ENCODE data around the gene RFC3.
A peak's percentile ranks its signal among the peaks of the same experiment; 100 is the strongest.

Gene RFC3, protein sequence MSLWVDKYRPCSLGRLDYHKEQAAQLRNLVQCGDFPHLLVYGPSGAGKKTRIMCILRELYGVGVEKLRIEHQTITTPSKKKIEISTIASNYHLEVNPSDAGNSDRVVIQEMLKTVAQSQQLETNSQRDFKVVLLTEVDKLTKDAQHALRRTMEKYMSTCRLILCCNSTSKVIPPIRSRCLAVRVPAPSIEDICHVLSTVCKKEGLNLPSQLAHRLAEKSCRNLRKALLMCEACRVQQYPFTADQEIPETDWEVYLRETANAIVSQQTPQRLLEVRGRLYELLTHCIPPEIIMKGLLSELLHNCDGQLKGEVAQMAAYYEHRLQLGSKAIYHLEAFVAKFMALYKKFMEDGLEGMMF

DNA sequence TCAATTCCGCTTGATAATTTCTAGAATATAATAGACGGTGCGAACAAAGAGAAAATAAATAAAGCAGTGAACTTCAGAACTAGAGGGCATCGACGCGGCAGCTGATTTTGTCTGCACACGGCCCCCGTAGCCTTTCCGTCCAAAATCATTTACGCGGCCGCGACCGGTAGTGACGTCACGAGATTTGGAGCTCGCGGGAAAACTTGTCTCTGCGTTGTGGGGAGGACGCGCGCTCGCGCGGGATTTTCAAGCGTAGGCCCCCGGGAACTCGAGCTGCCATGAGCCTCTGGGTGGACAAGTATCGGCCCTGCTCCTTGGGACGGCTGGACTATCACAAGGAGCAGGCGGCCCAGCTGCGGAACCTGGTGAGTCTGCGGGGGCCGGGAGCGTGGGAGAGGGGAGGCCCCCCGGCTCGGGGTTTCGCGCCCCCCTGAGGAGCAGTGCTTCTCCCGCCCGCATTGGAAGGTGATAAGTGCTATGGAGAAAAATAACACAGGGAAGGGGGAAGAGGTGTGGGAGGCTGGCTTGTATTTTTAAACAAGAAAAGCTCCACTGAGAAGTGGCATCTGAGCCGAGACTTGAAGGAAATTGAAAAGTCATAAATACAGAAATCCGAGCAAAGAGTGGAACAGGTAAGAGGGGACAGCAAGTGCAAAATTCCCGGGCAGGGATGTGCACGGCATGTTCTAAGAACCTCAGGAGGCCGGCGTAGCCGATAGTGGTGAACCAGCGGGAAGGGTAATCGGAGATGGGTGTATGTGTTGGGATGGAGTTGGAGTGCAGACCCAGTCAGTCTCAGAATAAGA, at the start of gene RFC3:
Gene RFC3, plus strand, starts transcription at position 249 of the 806 bp plus-strand sequence. Its CDS starts 30 bp downstream, at position 279.
- DNase-seq (ENCODE audit: extremely low spot score) = peak; percentile 90
- TF ChIP-seq, protein P1, sequence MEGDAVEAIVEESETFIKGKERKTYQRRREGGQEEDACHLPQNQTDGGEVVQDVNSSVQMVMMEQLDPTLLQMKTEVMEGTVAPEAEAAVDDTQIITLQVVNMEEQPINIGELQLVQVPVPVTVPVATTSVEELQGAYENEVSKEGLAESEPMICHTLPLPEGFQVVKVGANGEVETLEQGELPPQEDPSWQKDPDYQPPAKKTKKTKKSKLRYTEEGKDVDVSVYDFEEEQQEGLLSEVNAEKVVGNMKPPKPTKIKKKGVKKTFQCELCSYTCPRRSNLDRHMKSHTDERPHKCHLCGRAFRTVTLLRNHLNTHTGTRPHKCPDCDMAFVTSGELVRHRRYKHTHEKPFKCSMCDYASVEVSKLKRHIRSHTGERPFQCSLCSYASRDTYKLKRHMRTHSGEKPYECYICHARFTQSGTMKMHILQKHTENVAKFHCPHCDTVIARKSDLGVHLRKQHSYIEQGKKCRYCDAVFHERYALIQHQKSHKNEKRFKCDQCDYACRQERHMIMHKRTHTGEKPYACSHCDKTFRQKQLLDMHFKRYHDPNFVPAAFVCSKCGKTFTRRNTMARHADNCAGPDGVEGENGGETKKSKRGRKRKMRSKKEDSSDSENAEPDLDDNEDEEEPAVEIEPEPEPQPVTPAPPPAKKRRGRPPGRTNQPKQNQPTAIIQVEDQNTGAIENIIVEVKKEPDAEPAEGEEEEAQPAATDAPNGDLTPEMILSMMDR (IDR thresholded peaks at IDR 0.05; ENCODE audit: control extremely low read depth, extremely low read depth, low read depth, missing control alignments) = no peak
- POLR2A ChIA-PET = interaction anchor here (0.7 kb wide), 1 partner anchor 13 kb away, joined by 3 read pairs; no protein-coding TSS in a partner anchor
- CTCF ChIA-PET = interaction anchor here (0.7 to 2.0 kb wide), 8 partner anchors 10 to 1232 kb away, joined by 3 to 6 read pairs (median 3); partner anchors contain the start of gene PDS5B

DNA sequence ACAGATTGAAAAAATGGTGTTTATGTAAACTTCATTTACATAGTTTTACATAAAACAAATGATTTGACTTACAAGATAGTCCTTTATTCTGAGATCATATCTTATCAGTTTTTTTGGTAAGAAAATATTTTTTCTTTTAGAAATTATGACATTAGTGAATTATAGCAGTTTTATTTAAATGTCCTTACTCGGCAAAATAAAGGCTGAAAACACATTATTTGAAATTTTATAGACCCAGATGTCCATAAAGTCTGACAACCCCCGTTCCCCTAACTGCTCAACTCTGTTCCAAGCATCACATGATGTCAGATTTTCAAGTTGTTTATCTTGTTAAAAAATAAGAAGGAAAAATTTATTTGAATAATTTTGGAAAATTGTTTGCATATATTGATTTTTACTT, 46.7 kb upstream of the RFC3 start:
- no peak for DNase-seq (ENCODE audit: extremely low spot score)
- POLR2A ChIA-PET = no interaction called here
- CTCF ChIA-PET = no interaction called here
- TF ChIP-seq, protein P1 (IDR thresholded peaks at IDR 0.05; ENCODE audit: control extremely low read depth, extremely low read depth, low read depth, missing control alignments) = no peak

DNA sequence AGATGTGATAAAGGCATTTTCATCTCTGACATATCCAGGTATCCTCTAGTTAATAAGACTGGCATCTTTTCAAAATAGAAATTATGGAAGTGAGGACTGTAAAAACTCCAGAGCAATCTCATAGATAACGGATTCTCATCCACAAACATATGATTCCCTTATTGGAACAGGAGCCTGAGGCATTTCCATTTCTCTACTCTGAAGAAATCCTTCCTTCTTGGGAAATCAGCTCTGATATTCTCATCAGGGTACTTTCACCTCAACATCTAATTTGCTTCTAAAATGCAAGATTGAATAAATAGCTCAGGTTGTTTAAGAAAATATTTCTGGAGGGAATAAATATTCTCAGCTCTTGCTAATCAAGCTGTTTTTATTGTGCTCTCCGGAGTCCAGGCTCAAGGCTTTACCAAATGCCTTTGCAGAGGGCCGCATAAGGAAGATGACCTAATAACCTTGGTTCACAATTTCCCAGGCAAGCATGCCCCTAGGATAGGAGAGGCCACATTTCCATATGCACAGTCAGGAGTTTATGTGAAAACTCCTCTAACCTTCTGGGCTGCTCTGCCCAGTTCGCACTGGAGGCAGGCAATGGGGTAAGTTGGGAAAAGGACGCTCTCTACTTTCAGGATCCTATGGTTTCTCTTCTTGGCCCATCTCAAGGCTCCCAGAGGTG, 44.0 kb upstream of the RFC3 start:
- ChIA-PET CTCF (interaction anchor here (1.0 to 2.0 kb wide), 6 partner anchors 9 to 34 kb away, joined by 3 to 7 read pairs (median 5); no protein-coding TSS in a partner anchor), POLR2A (no interaction called here)
- TF ChIP-seq, protein P1 (IDR thresholded peaks at IDR 0.05; ENCODE audit: control extremely low read depth, extremely low read depth, low read depth, missing control alignments) = no peak
- no peak for DNase-seq (ENCODE audit: extremely low spot score)

DNA sequence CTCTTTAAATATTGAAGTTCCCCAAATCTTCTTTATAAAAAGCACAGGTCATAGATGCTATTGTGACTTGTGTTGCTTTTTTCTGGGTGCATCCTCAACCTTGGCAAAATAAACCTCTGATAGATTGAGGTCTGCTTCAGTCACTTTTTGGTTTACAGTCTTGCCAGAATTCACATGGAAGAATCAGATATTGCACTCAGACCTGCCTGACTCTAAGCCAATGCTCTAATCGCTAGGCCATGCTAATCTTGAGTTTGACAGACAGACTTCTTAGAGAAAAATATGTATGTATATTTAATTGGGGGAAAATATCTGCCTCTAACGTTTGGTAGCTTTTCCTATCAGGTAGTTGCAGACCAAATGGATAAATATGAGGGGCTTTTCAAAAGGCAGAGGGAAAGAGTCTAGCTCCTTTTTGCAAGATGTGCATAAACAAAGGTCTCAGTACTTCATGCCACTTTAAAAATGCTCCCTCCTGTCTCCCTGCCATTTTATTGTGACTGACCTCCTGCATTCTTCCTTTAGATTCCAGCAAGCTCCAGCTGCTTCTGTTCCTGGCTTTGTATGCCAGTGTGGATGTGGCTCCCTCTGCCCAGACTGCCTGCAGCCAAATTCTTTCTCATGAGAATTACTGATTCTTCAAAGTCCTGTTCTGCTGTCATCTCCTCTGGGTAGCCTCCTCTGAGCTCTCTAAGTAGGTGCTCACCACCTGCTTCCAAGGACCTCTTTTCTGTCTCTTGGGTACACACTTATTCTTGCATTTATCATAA, 42.4 kb upstream of the RFC3 start:
- POLR2A ChIA-PET = no interaction called here
- CTCF ChIA-PET = interaction anchor here (0.7 to 1.6 kb wide), 6 partner anchors 8 to 31 kb away, joined by 3 to 4 read pairs (median 4); no protein-coding TSS in a partner anchor

DNA sequence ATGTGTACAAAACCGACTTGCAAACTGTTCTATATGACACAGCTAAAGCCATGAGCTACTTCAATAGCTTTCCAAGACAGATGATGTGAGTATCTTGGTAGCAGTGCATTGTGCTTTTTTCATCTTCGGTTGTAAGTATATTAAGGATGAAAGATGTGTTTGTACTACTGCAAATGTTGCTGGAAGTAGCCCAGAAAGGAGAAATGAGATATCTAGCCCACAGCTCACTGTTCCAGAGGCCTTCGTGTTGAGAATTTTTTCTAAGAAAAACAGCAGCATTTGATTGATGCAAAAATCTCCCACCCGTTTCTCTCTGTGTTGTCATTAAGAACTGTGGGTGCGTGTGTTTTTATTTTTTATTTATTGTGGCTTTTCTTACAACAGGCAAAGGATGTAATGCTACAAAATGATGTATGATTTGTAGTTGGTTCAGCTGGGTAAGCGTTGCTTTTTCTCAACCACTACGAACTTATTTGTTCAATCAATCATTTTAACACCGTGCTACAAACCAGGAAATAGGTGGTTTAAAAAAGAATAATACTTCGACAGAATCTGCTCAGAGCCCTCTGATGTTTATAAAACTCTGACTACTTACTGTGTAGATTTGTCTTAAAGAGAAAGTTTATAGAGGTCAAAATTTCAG, 41.6 kb upstream of the RFC3 start:
- TF ChIP-seq, protein P1 (IDR thresholded peaks at IDR 0.05; ENCODE audit: control extremely low read depth, extremely low read depth, low read depth, missing control alignments) = no peak
- no peak for DNase-seq (ENCODE audit: extremely low spot score)
- POLR2A ChIA-PET = no interaction called here
- CTCF ChIA-PET = interaction anchor here (0.7 to 1.6 kb wide), 4 partner anchors 9 to 23 kb away, joined by 3 to 4 read pairs (median 4); no protein-coding TSS in a partner anchor

More for the DNA sequence above, 42.4 kb upstream of the RFC3 start:
- TF ChIP-seq, protein P1 (IDR thresholded peaks at IDR 0.05; ENCODE audit: control extremely low read depth, extremely low read depth, low read depth, missing control alignments) = no peak
- DNase-seq (ENCODE audit: extremely low spot score) = no peak
